ENCODE measurements around the gene NSUN5.
"Not testable (repeated sequence)": the region's sequence is repeated elsewhere in the genome, so short reads cannot be mapped to it uniquely, and the experiment has no call there.

GRCh38 chr7:73311421-73311820 lies 2.8 kb upstream of the NSUN5 start:
- TF ChIP-seq, protein P1, sequence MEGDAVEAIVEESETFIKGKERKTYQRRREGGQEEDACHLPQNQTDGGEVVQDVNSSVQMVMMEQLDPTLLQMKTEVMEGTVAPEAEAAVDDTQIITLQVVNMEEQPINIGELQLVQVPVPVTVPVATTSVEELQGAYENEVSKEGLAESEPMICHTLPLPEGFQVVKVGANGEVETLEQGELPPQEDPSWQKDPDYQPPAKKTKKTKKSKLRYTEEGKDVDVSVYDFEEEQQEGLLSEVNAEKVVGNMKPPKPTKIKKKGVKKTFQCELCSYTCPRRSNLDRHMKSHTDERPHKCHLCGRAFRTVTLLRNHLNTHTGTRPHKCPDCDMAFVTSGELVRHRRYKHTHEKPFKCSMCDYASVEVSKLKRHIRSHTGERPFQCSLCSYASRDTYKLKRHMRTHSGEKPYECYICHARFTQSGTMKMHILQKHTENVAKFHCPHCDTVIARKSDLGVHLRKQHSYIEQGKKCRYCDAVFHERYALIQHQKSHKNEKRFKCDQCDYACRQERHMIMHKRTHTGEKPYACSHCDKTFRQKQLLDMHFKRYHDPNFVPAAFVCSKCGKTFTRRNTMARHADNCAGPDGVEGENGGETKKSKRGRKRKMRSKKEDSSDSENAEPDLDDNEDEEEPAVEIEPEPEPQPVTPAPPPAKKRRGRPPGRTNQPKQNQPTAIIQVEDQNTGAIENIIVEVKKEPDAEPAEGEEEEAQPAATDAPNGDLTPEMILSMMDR (IDR thresholded peaks at IDR 0.05), result not testable (repeated sequence)
- not testable (repeated sequence) for TF ChIP-seq POLR2A, POLR2AphosphoS5, EP300 (IDR thresholded peaks at IDR 0.05)
